Stomach (tissue), 4 donors: Measurements from ENCODE around the gene DUSP19.

Experiments used
- CTCF ChIP-seq, 7 experiments: fragments of 450-650 bp in 4 of 7; fragments of 200-600 bp in 3 of 7; sonication (generic) in 3 of 7; IDR thresholded peaks; one replicate each; pipeline ENCODE4 v1.5.1; 2016 to 2019; ENCODE audit warnings: antibody characterized with exemption in 7 of 7, control low read depth in 2 of 7, mild to moderate bottlenecking in 1 of 7
- POLR2A ChIP-seq, 4 donors: fragments of 450-650 bp; IDR thresholded peaks; one replicate each; pipeline ENCODE4 v1.6.1; 2016; ENCODE audit warnings: antibody characterized with exemption in 4 of 4, control low read depth in 2 of 4, mild to moderate bottlenecking in 1 of 4, moderate library complexity in 1 of 4

DNA sequence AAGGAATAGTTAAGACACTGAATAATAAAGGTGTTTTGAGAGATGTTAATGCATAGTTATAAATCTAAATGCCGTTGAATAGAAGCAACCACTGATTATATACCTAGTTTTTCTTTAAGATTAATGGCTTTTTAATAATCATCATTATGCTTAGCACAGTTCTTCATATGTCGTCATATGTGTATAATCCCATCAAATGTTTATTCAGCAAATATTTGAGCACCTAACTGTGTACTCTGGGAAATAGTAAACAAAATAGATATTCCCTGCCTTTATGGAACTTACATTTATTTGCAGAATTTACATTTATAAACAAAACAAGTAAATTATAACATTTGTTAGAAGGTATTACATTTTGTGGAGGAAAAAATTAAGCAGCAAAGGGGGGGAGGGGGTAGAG is 55.5 kb downstream of the DUSP19 start:
- TF ChIP-seq CTCF (IDR thresholded peaks at IDR 0.05) (no peak), POLR2A (IDR thresholded peaks at IDR 0.05) (no peak)
